ENCODE data around the gene ARHGAP15. TPM values are rescaled to one million over a fixed set of nuclear protein-coding genes. Genes with fewer than 3 reads are reported as not detected.

Gene ARHGAP15
- total RNA-seq, 1 experiment from 2014 or later, result not detected

DNA sequence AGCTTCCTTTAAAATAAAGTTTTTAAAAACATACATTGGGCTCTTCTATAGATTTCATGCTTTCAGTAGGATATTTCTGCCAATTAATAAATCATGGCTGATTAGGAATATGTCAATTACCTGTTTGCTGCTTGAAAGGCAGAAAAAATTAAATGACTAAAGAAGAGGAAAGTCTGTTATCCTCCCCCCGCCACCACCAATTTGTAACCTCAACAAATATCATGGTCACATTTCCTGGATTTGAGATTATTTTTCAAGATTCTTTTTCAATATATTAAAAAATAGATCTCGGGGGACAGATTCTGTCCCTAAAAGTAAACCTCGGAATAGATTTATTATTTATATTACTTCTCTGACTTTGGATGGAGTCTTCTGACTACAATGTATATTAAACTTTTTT, 125.9 kb downstream of the ARHGAP15 start:
- Histone ChIP-seq H2AFZ (no peak overlapping the region), H3K9me3 (ENCODE audit: insufficient read depth, low read depth) (no peaks in the 10 kb centered on the region), H3K4me1 (replicated peaks; ENCODE audit: insufficient read depth) (no peaks in the 10 kb centered on the region), H3K4me3 (no peak overlapping the region), H3K4me2 (no peak overlapping the region), H3K79me2 (ENCODE audit: low read depth) (no peaks in the 10 kb centered on the region), H3K27me3 (ENCODE audit: insufficient read depth, low read depth) (no peaks in the 10 kb centered on the region), H4K20me1 (ENCODE audit: insufficient read depth) (no peaks in the 10 kb centered on the region), H3K9me2 (ENCODE audit: insufficient read depth) (no peaks in the 10 kb centered on the region), H3K36me3 (ENCODE audit: low read depth) (no peaks in the 10 kb centered on the region), H3K27ac (no peak overlapping the region), H3F3A (ENCODE audit: insufficient read depth, low read depth) (no peaks in the 10 kb centered on the region)
- CTCF ChIA-PET, result no interaction called here
- TF ChIP-seq, protein P1, sequence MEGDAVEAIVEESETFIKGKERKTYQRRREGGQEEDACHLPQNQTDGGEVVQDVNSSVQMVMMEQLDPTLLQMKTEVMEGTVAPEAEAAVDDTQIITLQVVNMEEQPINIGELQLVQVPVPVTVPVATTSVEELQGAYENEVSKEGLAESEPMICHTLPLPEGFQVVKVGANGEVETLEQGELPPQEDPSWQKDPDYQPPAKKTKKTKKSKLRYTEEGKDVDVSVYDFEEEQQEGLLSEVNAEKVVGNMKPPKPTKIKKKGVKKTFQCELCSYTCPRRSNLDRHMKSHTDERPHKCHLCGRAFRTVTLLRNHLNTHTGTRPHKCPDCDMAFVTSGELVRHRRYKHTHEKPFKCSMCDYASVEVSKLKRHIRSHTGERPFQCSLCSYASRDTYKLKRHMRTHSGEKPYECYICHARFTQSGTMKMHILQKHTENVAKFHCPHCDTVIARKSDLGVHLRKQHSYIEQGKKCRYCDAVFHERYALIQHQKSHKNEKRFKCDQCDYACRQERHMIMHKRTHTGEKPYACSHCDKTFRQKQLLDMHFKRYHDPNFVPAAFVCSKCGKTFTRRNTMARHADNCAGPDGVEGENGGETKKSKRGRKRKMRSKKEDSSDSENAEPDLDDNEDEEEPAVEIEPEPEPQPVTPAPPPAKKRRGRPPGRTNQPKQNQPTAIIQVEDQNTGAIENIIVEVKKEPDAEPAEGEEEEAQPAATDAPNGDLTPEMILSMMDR (conservative IDR thresholded peaks at IDR 0.05), result no peak
- TF ChIP-seq EZH2 (IDR thresholded peaks at IDR 0.05; ENCODE audit: low read depth), result no peak
- POLR2A ChIA-PET (ENCODE audit: unreplicated experiment), result no interaction called here
- no peak for DNase-seq
- no TSS peak for BruUV-seq (replicated peaks)
- intact Hi-C loops (cut with micrococcal nuclease; ENCODE audit: unreplicated experiment), result no loop called here

DNA sequence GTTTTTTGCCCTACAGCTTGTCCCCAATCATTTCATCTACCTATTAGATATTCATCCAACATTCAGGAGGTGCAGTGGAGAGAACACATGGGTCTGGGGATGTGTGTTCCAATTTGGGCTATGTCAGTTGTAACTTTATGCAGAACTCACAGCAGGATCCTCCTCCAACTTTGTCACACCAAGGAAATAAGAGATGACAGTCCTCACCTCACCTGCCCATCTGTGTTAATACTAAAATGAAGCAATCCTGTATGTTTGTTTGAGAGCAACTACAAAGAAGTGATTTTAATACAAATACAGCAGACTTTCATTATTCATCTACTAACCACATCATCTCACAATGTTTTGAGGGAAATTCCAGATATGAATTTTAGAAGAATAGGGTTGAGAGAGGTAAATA, 126.7 kb downstream of the ARHGAP15 start:
- Histone ChIP-seq H3K36me3 (ENCODE audit: low read depth) (no peaks in the 10 kb centered on the region), H3K27me3 (ENCODE audit: insufficient read depth, low read depth) (no peaks in the 10 kb centered on the region), H3K4me2 (no peak overlapping the region), H3K79me2 (ENCODE audit: low read depth) (no peaks in the 10 kb centered on the region), H3K9me2 (ENCODE audit: insufficient read depth) (no peaks in the 10 kb centered on the region), H3K9me3 (ENCODE audit: insufficient read depth, low read depth) (no peaks in the 10 kb centered on the region), H3K27ac (no peak overlapping the region), H3K4me1 (replicated peaks; ENCODE audit: insufficient read depth) (no peaks in the 10 kb centered on the region), H3K4me3 (no peak overlapping the region), H4K20me1 (ENCODE audit: insufficient read depth) (no peaks in the 10 kb centered on the region), H3F3A (ENCODE audit: insufficient read depth, low read depth) (no peaks in the 10 kb centered on the region), H2AFZ (no peak overlapping the region)
- intact Hi-C loops (cut with micrococcal nuclease; ENCODE audit: unreplicated experiment), result no loop called here
- DNase-seq, result no peak
- POLR2A ChIA-PET (ENCODE audit: unreplicated experiment), result no interaction called here
- CTCF ChIA-PET, result interaction anchor here (0.6 kb wide), 1 partner anchor 1101 kb away, joined by 3 read pairs; no protein-coding TSS in a partner anchor
- no TSS peak for BruUV-seq (replicated peaks)
- TF ChIP-seq, protein P1 (conservative IDR thresholded peaks at IDR 0.05), result no peak
- no peak for TF ChIP-seq EZH2 (IDR thresholded peaks at IDR 0.05; ENCODE audit: low read depth)

- H3K4me2 ChIP-seq, result no peak overlapping the region
- no peak overlapping the region for H3K4me3 ChIP-seq
- no peaks in the 10 kb centered on the region for H3K36me3 ChIP-seq (ENCODE audit: low read depth)
- no peaks in the 10 kb centered on the region for H3K9me3 ChIP-seq (ENCODE audit: insufficient read depth, low read depth)
- intact Hi-C loops (cut with micrococcal nuclease; ENCODE audit: unreplicated experiment), result loop anchor here (2.0 kb wide), 1 partner anchor 96 kb away; no protein-coding TSS in a partner anchor
- ChIA-PET CTCF (interaction anchor here (1.0 to 1.4 kb wide), 2 partner anchors 11 to 224 kb away, joined by 3 read pairs; no protein-coding TSS in a partner anchor), POLR2A (ENCODE audit: unreplicated experiment) (interaction anchor here (0.6 to 0.9 kb wide), 2 partner anchors 148 to 1108 kb away, joined by 3 to 5 read pairs; no protein-coding TSS in a partner anchor)
- H3K27ac ChIP-seq, result no peak overlapping the region
- H3K27me3 ChIP-seq (ENCODE audit: insufficient read depth, low read depth), result no peaks in the 10 kb centered on the region
- no peaks in the 10 kb centered on the region for H3F3A ChIP-seq (ENCODE audit: insufficient read depth, low read depth)
- no TSS peak for BruUV-seq (replicated peaks)
- no peak for DNase-seq
- H2AFZ ChIP-seq, result no peak overlapping the region
- H3K79me2 ChIP-seq (ENCODE audit: low read depth), result no peaks in the 10 kb centered on the region
- no peaks in the 10 kb centered on the region for H3K4me1 ChIP-seq (replicated peaks; ENCODE audit: insufficient read depth)
- H4K20me1 ChIP-seq (ENCODE audit: insufficient read depth), result no peaks in the 10 kb centered on the region
- no peak for TF ChIP-seq EZH2 (IDR thresholded peaks at IDR 0.05; ENCODE audit: low read depth)
- H3K9me2 ChIP-seq (ENCODE audit: insufficient read depth), result no peaks in the 10 kb centered on the region
Observed at GRCh38 chr2:143258126-143258892, 129.1 kb downstream of the ARHGAP15 start.
